Epithelial cell of esophagus (primary cell): ENCODE results near the gene SRSF11.

Experiments
- DNase-seq: peaks from one replicate; pipeline ENCODE4 v3.0.0; 2010; ENCODE audit warnings: low read depth
- H3K4me3 ChIP-seq: 2 replicates; pipeline ENCODE4 v1.5.1; 2011; ENCODE audit warnings: mild to moderate bottlenecking, low read length, control low read depth
- TF ChIP-seq, protein P1 (sequence below): IDR thresholded peaks from 2 replicates; pipeline ENCODE4 v1.5.1; 2011; ENCODE audit warnings: low read depth, mild to moderate bottlenecking, low read length, control low read depth, inconsistent platforms; ENCODE audit not compliant: insufficient read depth; ENCODE audit errors: missing control alignments

SRSF11 gene

DNA sequence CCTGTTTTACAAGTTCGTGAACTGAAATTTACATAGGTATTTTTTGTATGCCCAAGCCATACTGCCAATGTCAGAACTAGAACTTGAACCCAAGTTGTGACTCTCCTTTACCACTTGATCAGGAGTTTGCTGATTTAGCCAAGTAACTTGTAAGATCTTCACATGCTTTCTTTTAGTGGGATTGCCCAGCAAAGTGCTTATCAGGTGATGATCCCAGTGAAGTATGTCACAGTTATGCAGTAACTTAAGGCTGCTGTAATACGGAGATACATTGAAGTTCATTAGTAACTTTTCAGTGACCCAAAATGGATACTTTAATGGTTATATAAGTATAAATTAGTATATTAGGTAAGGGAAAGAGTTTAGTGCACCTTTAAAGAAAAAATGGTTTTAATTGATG, 3.8 kb downstream of the SRSF11 start:
- H3K4me3 ChIP-seq = no peak overlapping the region
- TF ChIP-seq, protein P1, sequence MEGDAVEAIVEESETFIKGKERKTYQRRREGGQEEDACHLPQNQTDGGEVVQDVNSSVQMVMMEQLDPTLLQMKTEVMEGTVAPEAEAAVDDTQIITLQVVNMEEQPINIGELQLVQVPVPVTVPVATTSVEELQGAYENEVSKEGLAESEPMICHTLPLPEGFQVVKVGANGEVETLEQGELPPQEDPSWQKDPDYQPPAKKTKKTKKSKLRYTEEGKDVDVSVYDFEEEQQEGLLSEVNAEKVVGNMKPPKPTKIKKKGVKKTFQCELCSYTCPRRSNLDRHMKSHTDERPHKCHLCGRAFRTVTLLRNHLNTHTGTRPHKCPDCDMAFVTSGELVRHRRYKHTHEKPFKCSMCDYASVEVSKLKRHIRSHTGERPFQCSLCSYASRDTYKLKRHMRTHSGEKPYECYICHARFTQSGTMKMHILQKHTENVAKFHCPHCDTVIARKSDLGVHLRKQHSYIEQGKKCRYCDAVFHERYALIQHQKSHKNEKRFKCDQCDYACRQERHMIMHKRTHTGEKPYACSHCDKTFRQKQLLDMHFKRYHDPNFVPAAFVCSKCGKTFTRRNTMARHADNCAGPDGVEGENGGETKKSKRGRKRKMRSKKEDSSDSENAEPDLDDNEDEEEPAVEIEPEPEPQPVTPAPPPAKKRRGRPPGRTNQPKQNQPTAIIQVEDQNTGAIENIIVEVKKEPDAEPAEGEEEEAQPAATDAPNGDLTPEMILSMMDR = no peak
- DNase-seq = no peak

DNA sequence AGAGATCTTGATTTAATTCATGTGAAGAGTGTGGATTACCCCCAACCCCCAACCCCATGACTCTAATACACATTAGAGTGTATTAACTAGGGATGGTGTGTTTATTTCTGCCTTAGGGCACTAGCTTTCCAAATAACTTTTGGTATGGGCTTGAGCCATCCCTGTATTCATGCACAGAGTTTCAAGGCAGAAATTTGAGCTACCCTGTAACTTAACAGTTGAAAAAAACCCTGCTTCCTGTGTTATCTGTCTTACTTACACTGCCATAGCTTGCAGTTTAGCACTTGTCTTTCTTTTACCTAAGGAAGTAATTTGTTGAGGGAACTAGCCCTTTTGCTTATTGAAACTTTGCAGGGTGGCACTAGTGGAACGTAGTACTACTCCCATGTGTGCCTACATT, 6.3 kb downstream of the SRSF11 start:
- TF ChIP-seq, protein P1 = no peak
- no peak overlapping the region for H3K4me3 ChIP-seq
- DNase-seq = no peak

DNA sequence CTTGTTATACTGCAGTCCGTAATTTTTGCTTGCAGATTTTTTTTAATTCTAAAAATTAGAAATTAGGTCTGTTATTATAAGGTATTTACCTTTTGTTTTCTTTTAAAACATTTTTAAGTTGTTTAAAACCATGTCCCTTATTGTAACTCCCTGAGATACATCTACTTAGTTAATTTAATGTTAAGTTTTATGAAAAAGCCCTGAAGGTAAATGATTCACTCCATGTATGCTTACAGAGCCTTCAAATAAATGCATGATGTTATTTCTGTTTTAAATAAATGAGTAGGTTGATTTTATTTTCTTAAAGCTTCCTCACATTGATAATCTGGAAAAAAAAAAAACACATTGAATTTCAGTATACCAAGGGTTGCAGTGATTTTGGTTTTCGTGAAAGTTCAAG, 7.5 kb downstream of the SRSF11 start:
- TF ChIP-seq, protein P1 = no peak
- peak; percentile 23 for DNase-seq
- no peak overlapping the region for H3K4me3 ChIP-seq

DNA sequence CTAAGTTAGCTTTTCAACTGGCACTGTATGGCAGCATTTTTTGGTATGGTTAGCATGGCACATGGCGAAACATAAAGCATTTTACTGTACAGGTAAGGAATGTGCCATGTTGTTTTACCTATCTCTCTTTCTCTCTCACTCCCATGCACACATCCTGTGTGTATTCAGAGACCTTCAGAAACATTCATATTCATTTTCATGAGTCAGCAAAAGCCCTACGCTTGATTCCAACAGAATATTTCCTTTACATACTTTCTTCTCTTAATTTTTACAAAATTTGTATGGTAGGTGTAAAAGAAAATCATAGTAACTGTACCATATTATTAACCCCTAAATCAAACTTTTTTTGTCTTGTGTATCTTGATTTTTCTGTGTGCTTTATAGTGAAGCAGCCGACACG, 10.3 kb downstream of the SRSF11 start:
- TF ChIP-seq, protein P1 = no peak
- H3K4me3 ChIP-seq = no peak overlapping the region
- DNase-seq = no peak

DNA sequence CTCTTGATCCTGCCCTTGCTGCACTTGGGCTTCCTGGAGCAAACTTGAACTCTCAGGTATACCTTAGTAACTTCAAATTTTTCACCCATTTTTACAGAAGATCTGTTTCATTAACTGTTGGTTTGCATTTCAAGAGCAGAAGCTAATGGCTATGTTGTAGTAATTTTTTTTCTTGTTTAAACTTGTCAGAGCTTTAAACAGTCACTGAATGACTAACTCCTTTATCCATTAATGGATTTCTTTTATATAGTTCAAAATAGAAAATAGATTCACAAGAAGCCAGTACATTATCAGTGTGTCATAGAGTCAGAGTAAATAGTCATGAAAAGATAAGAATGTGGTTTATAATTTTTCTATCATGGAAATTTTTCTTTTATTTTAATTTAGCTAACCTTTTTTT, 13.6 kb downstream of the SRSF11 start:
- no peak overlapping the region for H3K4me3 ChIP-seq
- TF ChIP-seq, protein P1 = no peak
- DNase-seq = peak; percentile 51

DNA sequence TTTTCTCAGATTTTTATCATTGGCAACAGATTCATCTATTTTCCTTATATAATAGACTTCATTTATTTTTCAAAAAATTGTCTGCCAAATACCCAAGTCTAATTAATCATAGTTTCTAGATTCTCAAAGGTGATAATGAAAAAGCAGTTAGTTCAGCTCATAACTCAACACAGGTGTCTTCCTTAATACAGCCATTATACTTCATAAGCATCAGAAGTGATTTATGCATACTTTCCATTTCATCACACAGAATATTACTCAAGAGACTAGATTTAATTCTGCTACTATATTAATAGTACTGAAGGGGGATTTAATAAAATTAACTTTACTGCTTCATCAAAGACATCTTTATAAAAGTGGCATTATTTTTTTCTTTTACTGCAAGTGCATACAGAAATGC, 18.8 kb downstream of the SRSF11 start:
- DNase-seq = no peak
- H3K4me3 ChIP-seq = no peak overlapping the region
- TF ChIP-seq, protein P1 = no peak

DNA sequence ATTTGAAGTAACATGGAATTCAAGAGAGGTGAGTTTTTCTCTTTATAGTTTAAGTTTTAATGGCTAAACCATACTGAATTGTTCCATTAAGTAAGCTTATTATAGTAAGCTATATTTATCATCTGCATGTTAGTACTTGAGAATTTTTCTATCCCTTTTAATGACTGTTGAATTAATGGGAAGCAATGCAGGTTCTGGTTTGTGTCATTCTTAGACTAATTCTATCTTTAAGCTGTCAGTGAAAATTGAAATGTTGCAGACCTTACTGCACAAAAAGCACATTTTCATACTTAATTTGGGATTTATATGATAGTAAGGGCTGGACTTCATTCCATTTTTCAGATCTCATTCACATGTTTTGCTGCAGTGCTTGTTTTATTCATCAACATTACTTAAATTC, 25.9 kb downstream of the SRSF11 start:
- TF ChIP-seq, protein P1 = no peak
- DNase-seq = no peak
- no peak overlapping the region for H3K4me3 ChIP-seq
